Measurements from ENCODE around the gene CLCN7. TPM values are rescaled to one million over a fixed set of nuclear protein-coding genes. Genes with fewer than 3 reads are reported as not detected.
A peak's percentile ranks its signal among the peaks of the same experiment; 100 is the strongest.

The CLCN7 gene
- total and polyA plus RNA-seq, 2 donors (not counting 3 experiments of a cell fraction or from before 2014, with no cell fraction given) = 59.8 to 94.9 TPM

DNA sequence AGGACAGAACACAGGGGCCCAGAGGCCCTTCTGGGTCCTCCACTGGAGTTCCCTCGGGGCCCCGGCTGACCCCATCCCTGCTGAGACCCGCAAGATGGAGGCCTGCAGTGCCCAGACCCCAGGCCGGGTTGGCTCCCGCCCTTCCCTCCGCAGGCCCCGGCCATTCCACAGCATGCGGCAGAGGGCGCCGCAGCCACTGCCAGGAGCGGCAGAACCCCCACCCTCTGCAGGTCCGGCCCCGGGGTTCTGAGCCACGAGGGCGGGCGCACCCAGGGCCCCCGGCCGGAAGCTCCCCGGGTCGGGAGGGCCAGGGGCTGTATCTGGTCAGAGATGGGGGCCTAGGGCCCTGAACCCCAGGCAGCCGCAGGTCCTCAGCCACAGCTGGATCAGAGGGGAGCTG is 46.3 kb downstream of the CLCN7 start:
- Histone ChIP-seq H4K20me1 (replicated peaks; ENCODE audit: control insufficient read depth, extremely low read depth, insufficient read depth, low read length) (no peaks in the 10 kb centered on the region), H3K9me3 (replicated peaks; ENCODE audit: control insufficient read depth, insufficient read depth, low read length) (no peaks in the 10 kb centered on the region), H3K79me2 (ENCODE audit: control insufficient read depth, insufficient read depth, low read length) (no peaks in the 10 kb centered on the region), H3K9ac (replicated peaks; ENCODE audit: extremely low read depth, insufficient read depth, low read length) (no peak overlapping the region), H3K9me1 (replicated peaks; ENCODE audit: control insufficient read depth, extremely low read depth, insufficient read depth, low read length) (no peaks in the 10 kb centered on the region), H3K4me3 (replicated peaks in 1 of 3; ENCODE audit: insufficient read depth in 1 of 3, low read depth in 1 of 3, low read length in 3 of 3) (no peak overlapping the region), H3K4me2 (ENCODE audit: insufficient read depth, low read length) (no peak overlapping the region), H3K27ac (ENCODE audit: insufficient read depth, low read depth, low read length) (no peak overlapping the region), H3K4me1 (ENCODE audit: control insufficient read depth, extremely low read depth, insufficient read depth, low read length) (no peaks in the 10 kb centered on the region), H3K27me3 (ENCODE audit: control insufficient read depth in 2 of 2, insufficient read depth in 2 of 2, low read length in 2 of 2) (no peaks in the 10 kb centered on the region), H2AFZ (ENCODE audit: low read depth, low read length) (peak overlapping the region; percentile 65), H3K36me3 (ENCODE audit: control insufficient read depth in 2 of 2, extremely low read depth in 1 of 2, insufficient read depth in 2 of 2, low read length in 2 of 2) (no peaks in the 10 kb centered on the region)
- peak; percentile 36 for DNase-seq (ENCODE audit: low read depth, low spot score)
- CTCF ChIA-PET = interaction anchor here (0.8 to 1.7 kb wide), 4 partner anchors 8 to 322 kb away, joined by 3 to 8 read pairs (median 5); partner anchors contain the start of gene UQCC4
- TF ChIP-seq CTCF (IDR thresholded peaks at IDR 0.05; ENCODE audit: extremely low read depth in 1 of 2, insufficient read depth in 1 of 2, low read depth in 1 of 2, low read length in 2 of 2) = peak; percentile 59 to 70
- TF ChIP-seq POLR2AphosphoS5 (IDR thresholded peaks at IDR 0.05; ENCODE audit: insufficient read depth, low read depth, low read length) = no peak
- POLR2A ChIA-PET = no interaction called here
- no peak for FAIRE-seq
- dilution Hi-C loops (cut with MboI; ENCODE audit: extremely low pct_ligation_motif_present, low sequenced_read_pairs) = no loop called here
- intact Hi-C loops (cut with micrococcal nuclease) = loop anchor here (10.0 kb wide), 1 partner anchor 276 kb away; the partner anchor contains the start of gene MAPK8IP3
- no TSS peak for BruUV-seq (replicated peaks)

GRCh38 chr16:1427473-1428461 is 47.1 kb downstream of the CLCN7 start:
- no TSS peak for BruUV-seq (replicated peaks)
- Histone ChIP-seq H3K79me2 (ENCODE audit: control insufficient read depth, insufficient read depth, low read length) (no peaks in the 10 kb centered on the region), H3K4me2 (ENCODE audit: insufficient read depth, low read length) (no peak overlapping the region), H4K20me1 (replicated peaks; ENCODE audit: control insufficient read depth, extremely low read depth, insufficient read depth, low read length) (no peaks in the 10 kb centered on the region), H3K36me3 (ENCODE audit: control insufficient read depth in 2 of 2, extremely low read depth in 1 of 2, insufficient read depth in 2 of 2, low read length in 2 of 2) (no peaks in the 10 kb centered on the region), H3K4me3 (replicated peaks in 1 of 3; ENCODE audit: insufficient read depth in 1 of 3, low read depth in 1 of 3, low read length in 3 of 3) (no peak overlapping the region), H3K4me1 (ENCODE audit: control insufficient read depth, extremely low read depth, insufficient read depth, low read length) (no peaks in the 10 kb centered on the region), H3K27me3 (ENCODE audit: control insufficient read depth in 2 of 2, insufficient read depth in 2 of 2, low read length in 2 of 2) (no peaks in the 10 kb centered on the region), H3K27ac (ENCODE audit: insufficient read depth, low read depth, low read length) (no peak overlapping the region), H3K9ac (replicated peaks; ENCODE audit: extremely low read depth, insufficient read depth, low read length) (no peak overlapping the region), H3K9me1 (replicated peaks; ENCODE audit: control insufficient read depth, extremely low read depth, insufficient read depth, low read length) (no peaks in the 10 kb centered on the region), H3K9me3 (replicated peaks; ENCODE audit: control insufficient read depth, insufficient read depth, low read length) (no peaks in the 10 kb centered on the region), H2AFZ (ENCODE audit: low read depth, low read length) (peak overlapping the region; percentile 65)
- ChIA-PET POLR2A (no interaction called here), CTCF (interaction anchor here (0.8 to 1.7 kb wide), 3 partner anchors 7 to 11 kb away, joined by 3 to 6 read pairs (median 3); partner anchors contain the start of gene UQCC4)
- TF ChIP-seq FOS (IDR thresholded peaks at IDR 0.05; ENCODE audit: borderline replicate concordance, insufficient read depth, low read length) = no peak
- no peak for TF ChIP-seq CTCF (IDR thresholded peaks at IDR 0.05; ENCODE audit: extremely low read depth in 1 of 2, insufficient read depth in 1 of 2, low read depth in 1 of 2, low read length in 2 of 2)
- no peak for TF ChIP-seq POLR2AphosphoS5 (IDR thresholded peaks at IDR 0.05; ENCODE audit: insufficient read depth, low read depth, low read length)
- TF ChIP-seq EZH2 (IDR thresholded peaks at IDR 0.05; ENCODE audit: borderline replicate concordance, low read depth, low read length, severe bottlenecking) = no peak
- TF ChIP-seq MYC (IDR thresholded peaks at IDR 0.05; ENCODE audit: low read depth, low read length) = no peak
- no peak for TF ChIP-seq JUN (IDR thresholded peaks at IDR 0.05; ENCODE audit: borderline replicate concordance, insufficient read depth, insufficient read length, low read depth)
- TF ChIP-seq POLR2A (IDR thresholded peaks at IDR 0.05; ENCODE audit: low read depth, low read length) = no peak
- TF ChIP-seq, protein P1, sequence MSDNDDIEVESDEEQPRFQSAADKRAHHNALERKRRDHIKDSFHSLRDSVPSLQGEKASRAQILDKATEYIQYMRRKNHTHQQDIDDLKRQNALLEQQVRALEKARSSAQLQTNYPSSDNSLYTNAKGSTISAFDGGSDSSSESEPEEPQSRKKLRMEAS (IDR thresholded peaks at IDR 0.05; ENCODE audit: insufficient read depth, insufficient read length) = no peak
- no peak for TF ChIP-seq GATA2 (IDR thresholded peaks at IDR 0.05; ENCODE audit: insufficient read depth, insufficient read length, low read depth, low read length)
- DNase-seq (ENCODE audit: low read depth, low spot score) (no peak), FAIRE-seq (no peak)
- intact Hi-C loops (cut with micrococcal nuclease) = loop anchor here (10.0 kb wide), 1 partner anchor 277 kb away; the partner anchor contains the start of gene MAPK8IP3
- dilution Hi-C loops (cut with MboI; ENCODE audit: extremely low pct_ligation_motif_present, low sequenced_read_pairs) = no loop called here
